Small intestine (tissue), 7 donors: ENCODE data around the gene DPRX. TPM values are rescaled to one million over a fixed set of nuclear protein-coding genes. Genes with fewer than 3 reads are reported as not detected.

Source experiments
- DNase-seq, 2 donors: peaks; one replicate each; pipeline versions ENCODE4 v3.0.0 to v3.0.0-alpha.2; 2013
- FAIRE-seq: peaks from 2 replicates; lab custom pipeline; 2012; peaks lifted over from hg19 to GRCh38; lab: Jason Lieb, UNC
- H3K27ac ChIP-seq, 3 donors: one replicate each; pipeline ENCODE4 v1.5.1; 2013; ENCODE audit warnings: low read length in 2 of 3, mild to moderate bottlenecking in 2 of 3, control low read depth in 1 of 3, inconsistent platforms in 1 of 3, low read depth in 1 of 3, moderate library complexity in 1 of 3
- H3K27me3 ChIP-seq, 3 donors: one replicate each; pipeline ENCODE4 v1.6.1; 2013; ENCODE audit warnings: low read length in 3 of 3, inconsistent platforms in 1 of 3; ENCODE audit not compliant: control insufficient read depth in 3 of 3, insufficient read depth in 3 of 3
- H3K36me3 ChIP-seq, 3 donors: one replicate each; pipeline ENCODE4 v1.6.1; 2013; ENCODE audit warnings: low read length in 3 of 3, inconsistent platforms in 1 of 3, low read depth in 1 of 3, mild to moderate bottlenecking in 1 of 3, moderate library complexity in 1 of 3; ENCODE audit not compliant: control insufficient read depth in 3 of 3, insufficient read depth in 2 of 3
- H3K4me1 ChIP-seq, 3 donors: one replicate each; pipeline ENCODE4 v1.6.1; 2013; ENCODE audit warnings: low read length in 2 of 3, inconsistent platforms in 1 of 3, low read depth in 1 of 3, mild to moderate bottlenecking in 1 of 3, moderate library complexity in 1 of 3; ENCODE audit not compliant: control insufficient read depth in 3 of 3, insufficient read depth in 2 of 3
- H3K4me3 ChIP-seq, 3 donors: one replicate each; pipeline ENCODE4 v1.5.1; 2013; ENCODE audit warnings: low read length in 3 of 3, control low read depth in 1 of 3, inconsistent platforms in 1 of 3, low read depth in 1 of 3, mild to moderate bottlenecking in 1 of 3, moderate library complexity in 1 of 3
- H3K9me3 ChIP-seq, 2 donors: one replicate each; pipeline ENCODE4 v1.6.1; 2013; ENCODE audit warnings: low read depth in 1 of 2, low read length in 1 of 2; ENCODE audit not compliant: control insufficient read depth in 2 of 2, insufficient read depth in 1 of 2
- WGBS, 3 donors: extraction: QIAGEN DNeasy Blood & Tissue Kit; methylation state at CpG; one replicate each; pipeline ENCODE4 v1.1.7; 2013; 5-methylcytosine and 5-hydroxymethylcytosine counted together
- polyA plus RNA-seq, 4 donors: library from polyadenylated mRNA; stranded (reverse) in 3 of 4; unstranded in 1 of 4; fragments of 200-250 nt in 3 of 4; fragments of 120-200 nt in 1 of 4; gene quantifications; one replicate each; pipeline versions ENCODE4 v1.2.1 to v1.2.3, GENCODE V29; 2013
- donor health status: healthy with polysubstance abuse.
- donor health status: control.
- donor health status: control.
- donor health status: Bipolar disorder and iron deficiency.
- donor health status: healthy.

Gene DPRX
- polyA plus RNA-seq, 4 donors, result not detected

DNA sequence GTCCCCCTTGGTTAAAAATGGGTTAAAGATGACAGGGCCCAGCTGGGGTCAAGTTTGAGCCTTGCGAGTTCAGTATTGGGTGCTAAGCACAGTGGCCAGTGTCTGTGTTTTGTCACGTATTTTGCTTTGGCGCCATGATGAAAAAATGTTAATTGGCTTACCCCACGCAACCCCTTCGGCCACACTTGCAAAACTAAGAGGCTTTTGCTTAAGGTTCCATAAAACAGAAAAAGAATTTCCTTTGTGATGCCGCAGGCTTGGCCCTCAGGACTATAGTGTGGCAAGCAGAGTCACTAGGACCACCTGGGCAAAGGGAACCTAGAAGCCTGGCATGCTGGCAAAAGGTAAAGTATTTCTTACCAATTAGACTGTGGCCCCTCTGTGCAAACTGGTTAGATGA lies 20.7 kb downstream of the DPRX start:
- H3K4me1 ChIP-seq, result no peaks in the 10 kb centered on the region
- FAIRE-seq (no peak), DNase-seq (no peak)
- no peak overlapping the region for H3K27ac ChIP-seq
- no peaks in the 10 kb centered on the region for H3K36me3 ChIP-seq
- no peaks in the 10 kb centered on the region for H3K27me3 ChIP-seq
- H3K9me3 ChIP-seq, result peaks cover 5 to 37% of the 10 kb centered on the region in 2 donors
- 86 to 92% (median 90%) methylated on average over 6 of the region's 6 CpGs for WGBS, 3 donors
- no peak overlapping the region for H3K4me3 ChIP-seq

DNA sequence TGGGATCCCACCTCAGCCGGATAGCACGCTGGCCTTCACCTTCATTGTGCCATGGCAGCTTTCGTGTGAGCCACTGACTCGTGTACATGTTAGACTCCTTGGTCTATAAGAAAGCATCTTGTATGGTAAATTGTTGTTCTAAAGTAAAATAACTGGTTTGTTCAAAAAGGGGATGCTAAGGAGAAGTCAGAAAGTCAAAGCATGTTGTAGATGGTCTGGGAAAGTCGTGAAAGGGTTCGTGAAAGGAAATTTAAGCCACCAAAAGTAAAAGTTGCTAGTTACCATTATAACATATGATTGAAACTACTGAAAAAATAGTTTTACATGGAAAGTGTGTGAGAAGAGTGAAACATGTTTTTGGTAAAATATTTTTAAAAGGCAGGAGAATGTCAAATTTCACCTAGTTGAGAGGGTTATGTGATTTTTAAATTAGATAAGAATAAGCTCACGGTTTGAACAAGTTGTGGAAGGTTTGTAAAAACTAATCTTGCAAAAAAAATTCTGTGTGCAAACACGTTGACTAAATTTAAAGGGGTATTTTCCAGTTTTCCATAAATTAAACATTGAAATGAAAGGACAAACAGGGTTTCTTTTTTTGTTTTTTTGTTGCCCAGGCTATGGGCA lies 23.4 kb downstream of the DPRX start:
- DNase-seq (no peak), FAIRE-seq (no peak)
- Histone ChIP-seq H3K27me3 (no peaks in the 10 kb centered on the region), H3K36me3 (no peaks in the 10 kb centered on the region), H3K4me1 (no peaks in the 10 kb centered on the region), H3K27ac (no peak overlapping the region), H3K9me3 (peaks cover 2 to 18% of the 10 kb centered on the region in 2 donors), H3K4me3 (no peak overlapping the region)
- 75 to 82% (median 79%) methylated on average over 8 of the region's 8 CpGs for WGBS, 3 donors

DNA sequence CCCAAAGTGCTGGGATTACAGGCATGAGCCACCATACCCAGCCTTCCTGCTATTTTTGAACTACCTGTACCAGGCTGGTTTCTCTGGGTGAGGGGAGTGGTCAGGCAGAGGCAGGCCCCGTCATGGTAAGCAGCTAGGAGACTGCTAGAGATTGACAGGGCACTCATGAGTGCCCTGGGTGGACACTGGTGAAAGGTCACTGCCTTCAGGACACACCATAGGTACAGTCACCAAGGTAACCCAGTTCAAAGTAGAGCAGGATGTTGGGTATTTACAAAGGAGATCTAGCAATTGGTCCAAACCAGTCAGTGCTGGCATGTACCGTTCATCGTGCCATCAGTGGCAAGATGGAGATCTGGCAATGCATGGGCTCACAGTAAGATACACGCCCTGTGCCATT lies 25.5 kb downstream of the DPRX start:
- FAIRE-seq (no peak), DNase-seq (no peak)
- H3K4me3 ChIP-seq, result no peak overlapping the region
- H3K27me3 ChIP-seq, result no peaks in the 10 kb centered on the region
- no peaks in the 10 kb centered on the region for H3K36me3 ChIP-seq
- H3K27ac ChIP-seq, result no peak overlapping the region
- H3K9me3 ChIP-seq, result peaks cover 2 to 9% of the 10 kb centered on the region in 2 donors
- 76 to 87% (median 81%) methylated on average over 4 of the region's 4 CpGs for WGBS, 3 donors
- no peaks in the 10 kb centered on the region for H3K4me1 ChIP-seq

DNA sequence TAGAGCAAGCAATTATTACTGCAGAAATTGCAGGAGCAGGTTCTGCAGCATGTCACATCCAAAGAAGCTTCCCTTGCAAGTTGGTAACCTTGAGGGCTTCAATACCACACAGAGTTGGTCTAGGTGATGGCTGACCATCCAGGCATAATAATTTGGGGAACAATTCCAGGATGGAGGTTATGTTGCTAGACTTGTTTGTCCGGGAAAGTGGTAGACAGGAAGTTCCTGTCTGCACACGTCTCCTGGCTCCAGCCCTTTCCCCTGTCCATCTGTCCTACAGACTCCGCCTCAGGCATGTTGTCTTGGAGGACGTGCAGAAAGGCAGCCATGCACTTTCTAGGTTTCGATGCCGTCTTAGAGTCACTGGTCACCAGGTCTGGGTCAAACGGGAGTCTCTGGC lies 26.0 kb downstream of the DPRX start:
- Histone ChIP-seq H3K27ac (no peak overlapping the region), H3K27me3 (no peaks in the 10 kb centered on the region), H3K36me3 (no peaks in the 10 kb centered on the region), H3K4me1 (no peaks in the 10 kb centered on the region), H3K9me3 (peaks cover 2 to 5% of the 10 kb centered on the region in 2 donors), H3K4me3 (no peak overlapping the region)
- DNase-seq, result no peak
- no peak for FAIRE-seq
- WGBS, 3 donors, result 75 to 83% (median 81%) methylated on average over 7 of the region's 7 CpGs

DNA sequence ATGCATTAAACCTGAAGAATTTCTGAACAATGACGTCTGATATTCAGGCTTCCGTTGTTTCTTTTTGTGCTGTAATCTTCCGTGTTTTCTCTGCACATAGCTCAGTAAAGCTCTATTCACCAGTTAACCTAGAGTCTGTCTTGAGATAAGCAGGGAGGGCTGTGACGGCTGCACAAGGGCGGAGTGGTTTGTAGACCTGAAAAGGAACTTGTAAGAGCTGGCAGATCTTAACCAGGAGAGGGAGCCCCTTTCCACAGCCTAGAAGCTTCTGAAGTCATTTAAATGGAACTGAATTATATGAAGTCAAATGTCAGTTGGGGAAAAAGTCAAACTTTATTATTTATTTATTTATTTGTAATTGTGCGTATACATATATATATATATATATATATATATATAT lies 27.5 kb downstream of the DPRX start:
- Histone ChIP-seq H3K27me3 (no peaks in the 10 kb centered on the region), H3K9me3 (peaks cover 2 to 3% of the 10 kb centered on the region in 2 donors), H3K4me1 (no peaks in the 10 kb centered on the region), H3K36me3 (no peaks in the 10 kb centered on the region), H3K4me3 (no peak overlapping the region), H3K27ac (no peak overlapping the region)
- WGBS, 3 donors, result 13 to 26% (median 25%) methylated on average over 6 of the region's 6 CpGs
- peak in 1 of 2 donors; percentile 68 for DNase-seq
- FAIRE-seq, result no peak

DNA sequence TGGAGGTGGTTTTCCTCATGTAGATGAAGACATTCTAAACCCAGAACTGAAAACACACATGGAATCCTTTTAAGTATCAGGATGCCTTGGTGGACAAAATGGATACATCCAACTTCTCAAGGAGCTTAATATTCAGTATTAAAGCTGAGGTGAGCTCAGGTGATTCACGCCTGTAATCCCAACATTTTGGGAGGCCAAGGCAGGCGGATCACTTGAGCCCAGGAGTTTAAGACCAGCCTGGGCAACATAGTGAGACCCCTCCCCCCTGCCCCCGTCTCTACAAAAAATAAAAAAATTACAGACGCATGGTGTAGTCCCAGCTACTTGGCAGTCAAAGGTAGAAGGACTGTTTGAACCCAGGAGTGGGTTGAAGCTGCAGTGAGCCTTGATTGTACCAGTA lies 28.8 kb downstream of the DPRX start:
- Histone ChIP-seq H3K27ac (no peak overlapping the region), H3K9me3 (peaks cover 0 to 2% of the 10 kb centered on the region in 2 donors), H3K4me1 (no peaks in the 10 kb centered on the region), H3K27me3 (no peaks in the 10 kb centered on the region), H3K36me3 (no peaks in the 10 kb centered on the region), H3K4me3 (no peak overlapping the region)
- DNase-seq (no peak), FAIRE-seq (no peak)
- 81 to 88% (median 83%) methylated on average over 4 of the region's 4 CpGs for WGBS, 3 donors

DNA sequence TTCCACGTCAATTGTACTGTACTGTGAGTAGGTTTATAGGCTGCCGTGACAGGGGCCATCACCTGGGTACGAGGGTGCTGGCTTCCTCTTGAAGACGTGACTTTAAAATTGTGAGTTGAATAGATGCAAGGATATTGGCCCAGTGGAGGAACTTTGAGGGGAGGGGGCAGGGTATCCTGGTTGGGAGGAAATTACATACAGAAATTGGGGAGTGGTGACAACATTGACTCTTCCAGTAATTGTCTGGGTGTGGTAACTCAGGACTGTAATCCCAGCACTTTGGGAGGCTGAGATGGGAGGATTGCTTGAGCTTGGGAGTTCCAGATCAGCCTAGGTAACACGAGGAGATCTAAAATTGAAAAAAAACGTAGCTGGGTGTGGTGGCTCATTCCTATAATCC lies 30.4 kb downstream of the DPRX start:
- Histone ChIP-seq H3K4me3 (no peak overlapping the region), H3K9me3 (no peaks in the 10 kb centered on the region), H3K27ac (no peak overlapping the region), H3K4me1 (no peaks in the 10 kb centered on the region), H3K27me3 (no peaks in the 10 kb centered on the region), H3K36me3 (no peaks in the 10 kb centered on the region)
- FAIRE-seq (no peak), DNase-seq (no peak)
- WGBS, 3 donors, result 47 to 57% (median 55%) methylated on average over 6 of the region's 6 CpGs

DNA sequence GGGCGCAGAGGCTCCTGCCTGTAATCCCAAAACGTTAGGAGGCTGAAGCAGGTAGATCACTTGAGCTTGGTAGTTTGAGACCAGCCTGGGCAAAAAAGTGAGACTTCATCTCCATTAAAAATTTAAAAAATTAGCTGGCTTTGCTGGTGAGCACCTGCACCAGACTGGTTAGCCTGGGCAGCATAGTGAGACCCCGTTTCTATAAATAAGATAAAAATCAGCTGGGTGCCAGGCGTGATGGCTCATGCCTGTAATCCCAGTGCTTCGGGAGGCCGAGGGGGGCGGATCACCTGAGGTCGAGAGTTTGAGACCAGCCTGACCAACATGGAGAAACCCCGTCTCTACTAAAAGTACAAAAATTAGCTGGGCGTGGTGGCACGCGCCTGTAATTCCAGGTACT lies 32.4 kb downstream of the DPRX start:
- 81 to 89% (median 83%) methylated on average over 12 of the region's 12 CpGs for WGBS, 3 donors
- no peak for FAIRE-seq
- Histone ChIP-seq H3K27ac (no peak overlapping the region), H3K36me3 (no peaks in the 10 kb centered on the region), H3K4me3 (no peak overlapping the region), H3K27me3 (no peaks in the 10 kb centered on the region), H3K4me1 (no peaks in the 10 kb centered on the region), H3K9me3 (no peaks in the 10 kb centered on the region)
- DNase-seq, result no peak

DNA sequence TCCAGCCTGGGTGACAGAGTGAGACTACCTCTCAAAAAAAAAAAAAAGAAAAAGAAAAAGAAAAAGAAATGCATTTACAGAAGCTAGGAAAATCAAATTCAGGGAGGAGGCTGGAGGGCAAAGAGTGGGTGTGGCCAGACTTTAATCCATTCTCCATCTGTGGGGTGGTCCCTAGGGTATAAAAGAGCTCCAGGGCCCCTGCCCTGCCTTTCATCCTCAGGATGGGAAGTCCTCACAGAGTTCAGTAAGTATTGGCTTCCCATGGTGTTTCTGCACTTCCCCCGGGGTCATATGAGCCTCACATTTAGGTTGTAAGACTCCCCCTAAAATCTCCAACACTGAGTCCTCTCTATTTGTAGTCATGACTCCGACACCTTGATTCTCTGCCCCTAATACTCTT lies 33.0 kb downstream of the DPRX start:
- no peaks in the 10 kb centered on the region for H3K27me3 ChIP-seq

More for the DNA sequence above, 33.0 kb downstream of the DPRX start:
- Histone ChIP-seq H3K27ac (no peak overlapping the region), H3K4me3 (no peak overlapping the region), H3K36me3 (no peaks in the 10 kb centered on the region), H3K9me3 (no peaks in the 10 kb centered on the region), H3K4me1 (no peaks in the 10 kb centered on the region)
- 71 to 77% (median 71%) methylated on average over 2 of the region's 2 CpGs for WGBS, 3 donors
- DNase-seq (no peak), FAIRE-seq (no peak)
